VCaP (cell line): ENCODE measurements around the gene DYSF.
"Not testable (repeated sequence)": the region's sequence is repeated elsewhere in the genome, so short reads cannot be mapped to it uniquely, and the experiment has no call there.

Experiments used
- H3K27ac ChIP-seq: fragments of 450-650 bp; 2 replicates; pipeline ENCODE4 v1.5.1; 2017
- TF ChIP-seq, protein P1 (sequence below): fragments of 450-650 bp; conservative IDR thresholded peaks from 2 replicates; pipeline ENCODE4 v1.5.1; 2017; ENCODE audit warnings: mild to moderate bottlenecking, moderate library complexity

Gene DYSF

DNA sequence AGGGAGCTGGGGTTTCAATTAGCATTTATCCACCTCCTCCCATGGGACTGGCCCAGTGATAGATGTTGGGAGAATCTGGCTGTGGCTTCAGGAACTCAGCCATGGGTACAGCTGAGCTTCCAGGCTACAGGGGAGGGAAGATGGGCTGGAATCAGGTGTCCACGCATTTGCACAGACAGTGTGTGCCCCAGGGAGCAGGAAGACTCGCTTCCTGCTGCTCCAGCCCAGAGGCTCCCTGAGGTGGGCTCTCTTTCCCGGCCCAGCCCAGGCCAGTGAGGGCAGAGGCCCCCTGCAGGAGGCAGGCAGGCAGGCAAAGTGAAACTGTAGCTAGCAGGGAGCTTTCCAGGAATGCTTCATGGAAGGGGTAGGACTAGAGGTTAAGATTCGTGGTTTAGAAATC, 28.7 kb downstream of the DYSF start:
- TF ChIP-seq, protein P1, sequence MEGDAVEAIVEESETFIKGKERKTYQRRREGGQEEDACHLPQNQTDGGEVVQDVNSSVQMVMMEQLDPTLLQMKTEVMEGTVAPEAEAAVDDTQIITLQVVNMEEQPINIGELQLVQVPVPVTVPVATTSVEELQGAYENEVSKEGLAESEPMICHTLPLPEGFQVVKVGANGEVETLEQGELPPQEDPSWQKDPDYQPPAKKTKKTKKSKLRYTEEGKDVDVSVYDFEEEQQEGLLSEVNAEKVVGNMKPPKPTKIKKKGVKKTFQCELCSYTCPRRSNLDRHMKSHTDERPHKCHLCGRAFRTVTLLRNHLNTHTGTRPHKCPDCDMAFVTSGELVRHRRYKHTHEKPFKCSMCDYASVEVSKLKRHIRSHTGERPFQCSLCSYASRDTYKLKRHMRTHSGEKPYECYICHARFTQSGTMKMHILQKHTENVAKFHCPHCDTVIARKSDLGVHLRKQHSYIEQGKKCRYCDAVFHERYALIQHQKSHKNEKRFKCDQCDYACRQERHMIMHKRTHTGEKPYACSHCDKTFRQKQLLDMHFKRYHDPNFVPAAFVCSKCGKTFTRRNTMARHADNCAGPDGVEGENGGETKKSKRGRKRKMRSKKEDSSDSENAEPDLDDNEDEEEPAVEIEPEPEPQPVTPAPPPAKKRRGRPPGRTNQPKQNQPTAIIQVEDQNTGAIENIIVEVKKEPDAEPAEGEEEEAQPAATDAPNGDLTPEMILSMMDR = no peak
- no peak overlapping the region for H3K27ac ChIP-seq

DNA sequence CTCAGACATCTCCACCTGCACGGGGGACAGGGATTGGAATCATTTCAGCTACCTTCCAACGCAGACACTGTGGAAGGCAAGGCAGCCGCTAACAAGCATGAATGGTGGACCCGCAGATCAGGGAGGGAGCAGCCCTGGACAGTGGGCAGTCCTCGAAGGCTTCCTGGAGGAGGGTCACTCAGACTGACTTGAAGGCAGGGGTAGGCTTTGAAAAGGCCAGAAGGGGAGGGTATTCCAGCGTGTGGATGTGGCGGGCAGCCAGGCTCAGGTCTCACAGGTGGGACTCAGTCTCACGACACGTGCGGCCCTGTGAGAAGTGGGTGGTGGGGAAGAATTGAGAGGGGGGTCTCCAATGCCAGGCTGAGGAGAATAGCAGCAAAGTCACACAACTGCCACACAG, 29.9 kb downstream of the DYSF start:
- TF ChIP-seq, protein P1 = no peak
- no peak overlapping the region for H3K27ac ChIP-seq

GRCh38 chr2:71484354-71484753, 31.0 kb downstream of the DYSF start:
- TF ChIP-seq, protein P1 = no peak
- no peak overlapping the region for H3K27ac ChIP-seq

GRCh38 chr2:71486881-71487640, 33.7 kb downstream of the DYSF start:
- TF ChIP-seq, protein P1 = no peak
- H3K27ac ChIP-seq = no peak overlapping the region

DNA sequence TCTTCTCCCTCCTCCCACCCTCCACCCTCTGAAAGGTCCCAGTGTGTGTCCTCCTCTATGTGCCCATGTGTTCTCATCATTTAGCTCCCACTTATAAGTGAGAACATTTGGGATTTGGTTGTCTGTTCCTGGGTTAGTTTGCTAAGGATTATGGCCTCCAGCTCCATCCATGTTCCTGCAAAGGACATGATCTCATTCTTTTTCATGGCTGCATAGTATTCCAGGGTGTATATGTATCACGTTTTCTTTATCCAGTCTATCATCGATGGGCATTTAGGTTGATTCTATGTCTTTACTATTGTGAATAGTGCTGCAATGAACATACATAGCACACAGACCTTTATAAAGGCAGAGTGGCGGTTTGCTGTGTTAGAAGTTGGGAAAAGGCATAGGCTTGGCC, 38.2 kb downstream of the DYSF start:
- not testable (repeated sequence) for H3K27ac ChIP-seq

DNA sequence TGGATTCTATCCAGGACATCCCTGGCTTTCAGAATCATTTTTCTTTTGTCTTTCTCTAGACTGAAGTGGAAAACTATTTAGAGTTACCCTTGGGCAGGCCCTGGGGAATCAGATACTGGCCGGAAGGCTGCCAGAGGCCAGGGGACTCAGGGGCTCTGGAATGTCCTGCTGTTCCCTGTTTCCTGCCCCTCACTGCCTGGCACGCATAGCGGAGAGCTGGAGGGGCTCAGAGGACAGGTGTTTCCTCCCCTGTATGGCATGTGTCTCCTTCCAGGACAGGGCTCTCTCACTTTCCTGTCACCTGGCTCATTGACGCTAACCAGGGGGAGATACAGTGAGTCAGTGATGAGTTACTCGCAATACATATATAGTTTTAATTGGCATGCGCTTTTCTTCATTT, 38.8 kb downstream of the DYSF start:
- TF ChIP-seq, protein P1 = no peak
- no peak overlapping the region for H3K27ac ChIP-seq

GRCh38 chr2:71494091-71494490, 40.7 kb downstream of the DYSF start:
- TF ChIP-seq, protein P1 = no peak
- no peak overlapping the region for H3K27ac ChIP-seq

GRCh38 chr2:71494523-71495155, 41.3 kb downstream of the DYSF start:
- TF ChIP-seq, protein P1 = no peak

More at GRCh38 chr2:71494523-71495155, 41.3 kb downstream of the DYSF start:
- no peak overlapping the region for H3K27ac ChIP-seq
